CD4-positive, alpha-beta T cell treated with Interleukin-10 for 1 hour (primary cell): ENCODE data around the gene DET1.
"Not testable (repeated sequence)": the region's sequence is repeated elsewhere in the genome, so short reads cannot be mapped to it uniquely, and the experiment has no call there.

Experiments used
- DNase-seq: peaks from one replicate; pipeline ENCODE4 v3.0.0-alpha.2; 2020

DET1 gene

GRCh38 chr15:88491158-88491557, 55.3 kb downstream of the DET1 start:
- DNase-seq, result no peak

GRCh38 chr15:88490036-88490435, 56.4 kb downstream of the DET1 start:
- no peak for DNase-seq

GRCh38 chr15:88489321-88489720, 57.2 kb downstream of the DET1 start:
- DNase-seq, result no peak

GRCh38 chr15:88487796-88488523, 58.5 kb downstream of the DET1 start:
- no peak for DNase-seq

- no peak for DNase-seq
Observed at GRCh38 chr15:88487178-88487795, 59.2 kb downstream of the DET1 start.

DNA sequence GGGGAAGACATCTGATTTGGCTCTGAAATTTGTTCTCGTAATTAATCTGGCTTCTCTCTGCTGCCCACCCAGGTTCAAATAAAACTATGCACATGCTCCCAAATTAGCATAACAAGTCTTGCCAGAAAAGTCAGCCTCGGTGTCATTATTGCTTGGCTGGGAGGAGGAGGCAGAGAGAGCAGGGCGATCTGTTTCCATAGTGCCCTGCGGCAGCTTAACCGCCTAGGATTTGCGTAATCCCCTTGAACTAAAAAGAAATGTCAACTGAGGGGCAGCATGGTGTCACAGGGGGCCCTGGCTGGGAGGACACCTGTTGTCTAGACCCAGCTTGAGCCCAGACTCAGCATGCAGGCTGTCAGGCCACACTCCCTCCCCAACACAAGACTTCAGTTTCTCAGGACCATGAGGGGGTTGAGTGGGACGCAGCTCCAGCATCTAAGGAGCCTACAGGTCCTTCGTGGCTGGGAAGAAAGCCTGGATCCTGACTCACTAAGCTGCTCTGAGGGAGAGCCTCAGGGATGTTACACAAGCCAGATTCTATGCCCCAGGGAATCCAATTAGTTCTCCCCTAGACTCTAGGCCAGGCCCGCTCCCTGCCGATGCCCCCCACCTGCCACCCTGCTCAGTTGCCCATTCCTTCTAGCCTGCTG, 61.7 kb downstream of the DET1 start:
- no peak for DNase-seq

DNA sequence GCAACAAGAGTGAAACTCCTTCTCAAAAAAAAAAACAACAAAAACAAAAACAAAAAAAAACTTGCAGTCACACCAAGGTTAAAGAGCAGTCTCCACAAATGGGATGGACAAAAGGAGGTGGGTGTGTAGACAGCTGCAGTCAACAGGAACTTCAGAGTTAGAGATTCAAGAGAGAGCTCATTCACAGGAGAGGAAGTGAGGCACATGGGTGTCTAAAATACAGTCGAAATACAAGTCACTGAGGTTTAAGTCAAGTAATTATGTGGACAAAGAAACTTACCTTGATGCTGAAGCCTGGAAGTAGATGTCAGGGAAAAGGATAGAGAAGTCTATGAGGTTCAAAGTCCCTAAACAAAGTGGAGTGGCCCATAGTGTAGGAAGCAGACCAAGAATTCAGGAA, 64.2 kb downstream of the DET1 start:
- no peak for DNase-seq

DNA sequence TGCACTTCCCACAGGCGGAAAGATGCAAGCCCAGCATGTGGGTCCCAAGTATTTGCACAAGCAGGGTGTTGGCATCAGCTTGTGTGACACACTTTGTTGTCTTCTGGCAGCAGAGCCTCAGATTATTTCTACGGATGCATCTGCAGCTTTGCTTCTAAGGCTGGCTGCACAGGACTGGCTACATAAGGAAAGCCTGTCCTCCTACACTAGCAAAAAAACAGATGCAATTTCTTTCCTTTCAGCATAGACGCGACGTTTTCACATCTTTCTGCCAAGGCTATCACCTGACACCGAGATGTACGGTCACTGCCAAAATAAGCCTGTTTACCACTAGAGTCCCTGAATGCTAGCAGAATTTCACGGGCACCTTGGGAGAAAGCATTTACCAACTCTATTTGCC, 65.5 kb downstream of the DET1 start:
- no peak for DNase-seq

DNA sequence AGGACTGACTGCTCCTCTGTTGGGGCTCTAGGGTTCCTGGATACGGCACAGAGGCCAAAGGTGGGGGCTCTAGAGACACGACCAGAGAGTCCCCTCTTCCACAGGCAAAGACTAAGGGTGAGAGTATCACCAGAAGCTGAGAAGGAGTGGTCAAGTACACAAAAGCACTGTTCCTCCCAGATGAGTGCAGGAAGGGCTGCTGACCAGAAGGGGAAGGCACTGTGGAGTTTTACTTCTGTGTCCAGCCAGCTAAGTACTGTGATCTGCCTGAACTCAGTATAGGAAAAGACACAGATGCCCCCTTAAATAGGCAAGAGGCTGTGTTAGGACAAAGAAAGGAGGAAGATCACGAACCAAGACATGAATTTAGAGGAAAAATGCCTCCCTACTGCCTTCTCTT, 67.3 kb downstream of the DET1 start:
- no peak for DNase-seq

- DNase-seq, result no peak
Observed at GRCh38 chr15:88477904-88478303, 68.6 kb downstream of the DET1 start.

DNA sequence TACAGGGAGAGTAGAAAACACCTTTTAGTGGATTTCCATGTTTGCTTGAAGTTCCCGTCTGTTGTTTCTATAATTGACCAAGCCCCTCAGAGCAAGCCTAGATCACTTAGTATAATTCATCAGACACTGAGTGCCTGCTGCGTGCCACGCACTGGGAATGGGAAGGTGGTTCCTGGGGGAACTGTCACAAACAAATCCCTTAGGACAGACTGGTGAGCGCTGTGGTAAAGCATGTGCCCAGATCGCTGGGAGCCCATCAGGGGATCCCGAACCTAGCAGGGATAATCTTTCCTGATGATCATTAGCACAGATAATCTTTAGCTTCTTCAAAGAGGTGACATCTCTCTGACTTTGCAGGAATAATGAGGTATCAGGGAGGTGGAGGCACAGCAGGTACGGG, 69.4 kb downstream of the DET1 start:
- no peak for DNase-seq

GRCh38 chr15:88476635-88477060, 69.8 kb downstream of the DET1 start:
- DNase-seq, result peak; percentile 30

- not testable (repeated sequence) for DNase-seq
Observed at GRCh38 chr15:88473661-88474293, 72.7 kb downstream of the DET1 start.

DNA sequence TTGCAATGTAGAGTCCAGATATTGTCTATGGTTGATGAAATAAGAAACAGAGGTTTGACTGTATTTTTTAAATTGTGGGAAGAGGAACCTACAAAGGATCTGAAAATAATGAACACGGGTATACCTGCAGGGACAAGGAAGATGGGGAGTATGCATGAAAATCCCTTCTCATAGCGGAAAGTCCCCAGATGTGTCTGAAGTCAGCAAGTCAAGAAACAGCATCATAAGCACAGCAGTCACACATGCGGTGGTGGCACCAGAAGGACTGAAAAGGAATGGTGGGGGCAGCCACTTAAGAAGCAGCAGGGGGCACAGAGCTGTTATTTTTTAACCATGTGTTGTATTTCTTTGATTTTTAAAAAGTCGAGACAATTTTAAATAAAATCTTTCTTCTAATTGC, 74.3 kb downstream of the DET1 start:
- no peak for DNase-seq

GRCh38 chr15:88470625-88471372, 75.7 kb downstream of the DET1 start:
- no peak for DNase-seq

- DNase-seq, result no peak
Observed at GRCh38 chr15:88469321-88469720, 77.2 kb downstream of the DET1 start.

- DNase-seq, result not testable (repeated sequence)
Observed at GRCh38 chr15:88468721-88469120, 77.8 kb downstream of the DET1 start.

DNA sequence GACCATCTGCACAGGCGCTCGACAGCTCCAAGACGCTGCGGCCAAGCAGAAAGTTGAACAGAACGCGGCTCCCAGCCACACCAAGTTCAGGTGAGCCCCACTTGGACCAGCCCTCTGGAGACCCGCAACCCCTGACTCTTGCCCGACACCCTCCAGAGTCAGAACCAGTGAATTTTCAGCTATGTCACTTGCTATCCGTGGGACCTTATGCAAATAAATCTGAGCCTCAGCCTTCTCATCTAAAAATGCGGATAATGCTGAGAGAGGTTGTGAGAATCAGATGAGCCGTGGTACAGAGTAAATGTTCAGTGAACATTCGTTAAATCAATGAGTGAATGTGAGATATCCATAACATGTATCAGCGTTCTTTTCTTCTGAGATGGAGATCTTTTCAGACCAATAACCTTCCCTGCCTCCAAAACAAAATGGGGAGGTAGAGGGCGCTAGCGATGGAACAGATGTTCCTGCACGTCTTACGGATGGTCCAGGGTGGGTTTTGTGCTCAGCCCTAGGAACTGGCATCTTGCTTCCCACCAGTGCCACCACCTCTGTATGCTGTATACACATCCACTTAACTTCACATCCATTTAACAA, 78.4 kb downstream of the DET1 start:
- DNase-seq, result peak; percentile 4

GRCh38 chr15:88467073-88467934, 79.2 kb downstream of the DET1 start, which contains the start of the genes MRPL46 and MRPS11:
MRPL46 (minus strand) TSS chr15:88467388; CDS start chr15:88467377, 11 bp downstream.
MRPS11 (plus strand) TSS chr15:88467708; CDS start chr15:88467718, 10 bp downstream.
- DNase-seq, result peak; percentile 92

GRCh38 chr15:88465633-88466224, 80.8 kb downstream of the DET1 start:
- DNase-seq, result no peak
